Measurements from ENCODE around the gene FCGR2B.
"Not testable (repeated sequence)": the region's sequence is repeated elsewhere in the genome, so short reads cannot be mapped to it uniquely, and the experiment has no call there.

- not testable (repeated sequence) for TF ChIP-seq CTCF (conservative IDR thresholded peaks at IDR 0.05 in 1 of 2, IDR thresholded peaks at IDR 0.05 in 1 of 2; ENCODE audit: extremely low read depth in 1 of 2, insufficient read depth in 1 of 2, low read depth in 1 of 2, low read length in 2 of 2); EZH2 (IDR thresholded peaks at IDR 0.05; ENCODE audit: borderline replicate concordance, low read length)
These were observed 626 bp downstream of the FCGR2B start for GRCh38 chr1:161663569-161663968.

All from mammary epithelial cell (primary cell).